C4-2B (cell line): ENCODE data around the gene PKLR.

Experiments
- ZFX ChIP-seq: fragments of 450-650 bp; IDR thresholded peaks from 2 replicates; pipeline ENCODE4 v1.6.1; 2017
- TF ChIP-seq, protein P1 (sequence below): fragments of 450-650 bp; conservative IDR thresholded peaks from 2 replicates; pipeline ENCODE4 v1.5.1; 2017; ENCODE audit warnings: mild to moderate bottlenecking

DNA sequence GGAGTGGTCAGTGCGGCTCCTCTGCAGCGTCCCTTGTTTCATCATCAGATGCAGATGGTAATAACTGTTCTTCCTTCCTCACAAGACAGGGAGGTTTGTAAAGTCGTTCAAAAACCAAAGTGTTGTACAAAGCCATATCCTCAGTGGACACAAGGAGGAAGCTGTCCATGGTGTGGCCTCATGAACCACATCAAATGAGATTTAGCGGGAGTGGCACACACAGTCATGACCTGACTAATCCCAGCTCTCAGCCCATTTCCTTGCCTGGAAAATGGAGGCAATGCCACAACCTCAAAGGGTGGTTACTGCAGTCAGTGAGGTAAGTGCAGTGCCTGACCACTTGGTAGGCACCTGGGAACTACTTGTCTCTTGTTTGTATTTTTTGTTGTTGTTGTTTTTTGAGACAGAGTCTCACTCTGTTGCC is 59.4 kb downstream of the PKLR start:
- TF ChIP-seq, protein P1, sequence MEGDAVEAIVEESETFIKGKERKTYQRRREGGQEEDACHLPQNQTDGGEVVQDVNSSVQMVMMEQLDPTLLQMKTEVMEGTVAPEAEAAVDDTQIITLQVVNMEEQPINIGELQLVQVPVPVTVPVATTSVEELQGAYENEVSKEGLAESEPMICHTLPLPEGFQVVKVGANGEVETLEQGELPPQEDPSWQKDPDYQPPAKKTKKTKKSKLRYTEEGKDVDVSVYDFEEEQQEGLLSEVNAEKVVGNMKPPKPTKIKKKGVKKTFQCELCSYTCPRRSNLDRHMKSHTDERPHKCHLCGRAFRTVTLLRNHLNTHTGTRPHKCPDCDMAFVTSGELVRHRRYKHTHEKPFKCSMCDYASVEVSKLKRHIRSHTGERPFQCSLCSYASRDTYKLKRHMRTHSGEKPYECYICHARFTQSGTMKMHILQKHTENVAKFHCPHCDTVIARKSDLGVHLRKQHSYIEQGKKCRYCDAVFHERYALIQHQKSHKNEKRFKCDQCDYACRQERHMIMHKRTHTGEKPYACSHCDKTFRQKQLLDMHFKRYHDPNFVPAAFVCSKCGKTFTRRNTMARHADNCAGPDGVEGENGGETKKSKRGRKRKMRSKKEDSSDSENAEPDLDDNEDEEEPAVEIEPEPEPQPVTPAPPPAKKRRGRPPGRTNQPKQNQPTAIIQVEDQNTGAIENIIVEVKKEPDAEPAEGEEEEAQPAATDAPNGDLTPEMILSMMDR: no peak
- TF ChIP-seq ZFX: no peak
